GM19397 (cell line): ENCODE results near the gene COMMD3.
"Not testable (repeated sequence)": the region's sequence is repeated elsewhere in the genome, so short reads cannot be mapped to it uniquely, and the experiment has no call there.

ENCODE experiments used
- ATAC-seq: cut with Tn5 transposase; IDR thresholded peaks from one replicate; pipeline ENCODE4 v1.9.1; 2021; ENCODE audit warnings: mild to moderate bottlenecking, moderate library complexity; ENCODE audit not compliant: unreplicated experiment

The COMMD3 gene

GRCh38 chr10:22316286-22317075 is at the start of gene COMMD3:
COMMD3 (plus strand) TSS chr10:22316388; CDS start chr10:22316418, 30 bp downstream.
- ATAC-seq: peak; percentile 62

GRCh38 chr10:22268503-22268902 is 47.7 kb upstream of the COMMD3 start:
- no peak for ATAC-seq

DNA sequence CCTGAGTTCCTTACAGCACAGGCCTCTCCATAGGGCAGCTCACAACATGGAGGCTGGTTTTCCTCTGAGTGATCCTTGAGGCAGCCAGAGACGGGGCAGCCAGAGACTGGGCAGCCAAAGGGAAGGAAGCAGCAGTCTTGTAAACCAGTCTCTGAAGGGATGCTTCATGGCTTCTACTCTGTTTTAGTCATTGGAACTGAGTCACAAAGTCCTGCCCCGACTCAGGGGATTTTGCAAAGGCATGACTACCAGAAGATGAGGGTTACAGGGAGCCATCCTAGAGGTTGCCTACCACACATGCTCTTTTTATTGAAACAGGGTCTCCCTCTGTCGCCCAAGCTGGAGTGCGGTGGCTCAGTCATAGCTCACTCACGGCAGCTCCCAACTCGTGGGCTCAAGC is 44.4 kb upstream of the COMMD3 start:
- no peak for ATAC-seq

GRCh38 chr10:22278441-22278782 is 37.8 kb upstream of the COMMD3 start:
- ATAC-seq: no peak

- no peak for ATAC-seq
Measured at GRCh38 chr10:22280078-22280477, 36.1 kb upstream of the COMMD3 start.

DNA sequence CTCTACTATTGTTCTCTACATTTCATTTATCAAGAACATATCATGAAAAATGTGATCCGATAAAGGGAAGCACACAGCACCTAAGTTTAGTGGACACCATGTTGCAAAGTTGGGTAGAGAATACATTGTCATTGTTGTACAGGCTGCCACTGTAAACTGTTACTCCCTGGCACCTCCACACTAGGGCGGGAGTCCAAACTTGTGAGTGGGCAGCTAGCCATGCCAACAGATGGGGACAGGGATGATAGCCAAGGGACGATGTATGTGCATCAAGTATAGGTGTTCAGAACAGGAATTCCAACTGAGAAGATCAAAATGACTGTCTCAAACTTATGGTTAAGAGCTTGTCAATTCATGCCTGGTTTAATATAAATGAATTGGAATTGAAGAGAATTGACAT is 31.1 kb upstream of the COMMD3 start:
- no peak for ATAC-seq

DNA sequence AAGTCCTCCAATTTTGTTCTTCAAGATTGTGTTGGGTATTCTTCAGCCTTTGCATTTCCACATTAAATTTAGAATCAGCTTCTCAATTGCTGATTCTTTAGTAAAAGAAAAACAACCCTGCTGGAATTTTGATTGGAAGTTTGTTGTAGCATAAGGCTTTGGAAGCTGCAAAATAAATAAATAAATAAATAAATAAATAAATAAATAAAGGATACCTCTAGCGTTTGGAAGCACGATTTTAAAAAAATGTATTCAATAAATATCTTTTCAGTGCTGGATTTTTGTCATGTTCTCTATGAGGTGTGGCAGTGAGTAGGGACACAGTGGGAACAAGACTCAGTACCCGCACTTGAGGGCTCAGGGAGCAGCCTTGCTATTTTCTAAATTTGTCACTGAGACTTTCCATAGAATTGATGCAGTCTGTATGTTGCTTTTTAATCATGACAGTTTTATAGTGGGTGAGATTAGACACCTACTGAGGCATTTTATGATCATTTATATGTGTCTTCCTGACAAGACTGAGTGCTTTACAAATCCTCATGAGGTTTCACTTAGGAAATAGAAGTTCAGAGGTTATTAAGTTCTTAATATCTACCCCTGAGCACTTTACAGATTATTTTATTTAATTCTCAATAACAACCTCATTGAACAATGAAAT is 22.3 kb upstream of the COMMD3 start:
- ATAC-seq: no peak

- no peak for ATAC-seq
Measured at GRCh38 chr10:22294694-22295093, 21.5 kb upstream of the COMMD3 start.

DNA sequence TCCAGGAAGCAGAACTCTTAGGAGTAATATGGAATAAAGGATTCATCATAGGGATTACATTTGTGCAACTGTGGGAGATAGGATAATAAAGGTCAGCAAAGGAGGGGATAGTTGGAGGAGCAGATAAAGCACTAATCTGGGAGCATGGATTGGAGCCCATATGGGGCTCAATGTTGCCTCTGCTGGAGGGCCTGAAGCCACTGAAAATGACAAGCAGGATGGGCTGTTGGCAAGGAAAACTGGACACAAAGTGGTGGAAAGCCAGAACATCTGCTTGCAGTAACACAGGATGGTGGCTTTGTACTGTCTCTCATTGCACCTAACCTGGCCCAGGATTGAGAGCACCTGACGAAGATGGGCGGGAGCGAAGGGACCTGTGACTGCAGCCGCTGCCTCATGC is 15.0 kb upstream of the COMMD3 start:
- no peak for ATAC-seq

DNA sequence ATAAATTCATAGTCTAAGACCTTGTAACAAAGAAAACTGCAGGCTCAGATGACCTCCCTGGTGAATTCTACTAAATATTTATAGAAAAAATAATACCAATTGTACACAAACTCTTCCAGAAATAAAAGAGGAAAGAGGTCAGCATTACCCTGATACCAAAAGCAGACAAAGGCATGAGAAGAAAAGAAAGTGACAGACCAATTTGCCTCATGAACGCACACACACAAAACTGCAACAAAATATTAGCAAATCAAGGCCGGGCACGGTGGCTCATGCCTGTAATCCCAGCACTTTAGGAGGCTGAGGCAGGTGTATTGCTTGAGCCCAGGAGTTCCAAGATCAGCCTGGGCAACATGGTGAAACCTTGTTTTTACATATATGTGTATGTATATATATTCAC is 12.7 kb upstream of the COMMD3 start:
- no peak for ATAC-seq

DNA sequence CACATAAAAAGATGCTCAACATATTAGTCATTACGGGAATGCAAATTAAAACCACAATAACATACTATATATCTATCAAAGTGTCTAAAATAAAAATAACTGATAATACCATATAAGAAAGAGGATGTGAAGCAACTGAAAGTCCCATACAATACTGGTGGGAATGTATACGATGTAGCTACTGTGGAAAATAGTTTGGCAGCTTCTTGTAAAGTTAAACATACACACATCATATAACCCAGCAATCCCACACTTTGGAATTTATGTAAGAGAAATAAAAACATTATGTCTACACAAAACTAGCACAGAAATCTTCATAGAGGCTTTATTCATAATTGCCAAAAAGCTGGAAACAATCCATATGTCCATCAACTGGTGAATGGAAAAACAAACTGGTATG is 10.5 kb upstream of the COMMD3 start:
- no peak for ATAC-seq

DNA sequence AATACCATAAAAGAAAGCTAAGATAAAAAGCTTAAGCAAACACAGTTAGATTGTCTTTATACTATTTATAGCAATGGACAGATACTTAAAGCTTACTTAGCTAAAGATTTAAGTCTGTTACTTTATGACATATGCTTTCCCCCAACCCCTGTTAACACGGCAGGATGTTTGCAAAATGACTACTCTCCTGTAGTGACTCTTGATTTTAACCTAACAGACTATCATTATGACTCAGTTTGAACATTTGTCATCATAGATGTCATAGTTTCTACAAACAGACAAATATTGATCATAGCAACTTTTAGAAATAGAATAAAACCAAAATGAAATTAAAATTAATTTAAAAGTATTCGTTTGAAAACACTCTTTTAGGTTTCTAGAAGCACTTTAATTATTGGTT is 7.8 kb upstream of the COMMD3 start:
- peak; percentile 75 for ATAC-seq

DNA sequence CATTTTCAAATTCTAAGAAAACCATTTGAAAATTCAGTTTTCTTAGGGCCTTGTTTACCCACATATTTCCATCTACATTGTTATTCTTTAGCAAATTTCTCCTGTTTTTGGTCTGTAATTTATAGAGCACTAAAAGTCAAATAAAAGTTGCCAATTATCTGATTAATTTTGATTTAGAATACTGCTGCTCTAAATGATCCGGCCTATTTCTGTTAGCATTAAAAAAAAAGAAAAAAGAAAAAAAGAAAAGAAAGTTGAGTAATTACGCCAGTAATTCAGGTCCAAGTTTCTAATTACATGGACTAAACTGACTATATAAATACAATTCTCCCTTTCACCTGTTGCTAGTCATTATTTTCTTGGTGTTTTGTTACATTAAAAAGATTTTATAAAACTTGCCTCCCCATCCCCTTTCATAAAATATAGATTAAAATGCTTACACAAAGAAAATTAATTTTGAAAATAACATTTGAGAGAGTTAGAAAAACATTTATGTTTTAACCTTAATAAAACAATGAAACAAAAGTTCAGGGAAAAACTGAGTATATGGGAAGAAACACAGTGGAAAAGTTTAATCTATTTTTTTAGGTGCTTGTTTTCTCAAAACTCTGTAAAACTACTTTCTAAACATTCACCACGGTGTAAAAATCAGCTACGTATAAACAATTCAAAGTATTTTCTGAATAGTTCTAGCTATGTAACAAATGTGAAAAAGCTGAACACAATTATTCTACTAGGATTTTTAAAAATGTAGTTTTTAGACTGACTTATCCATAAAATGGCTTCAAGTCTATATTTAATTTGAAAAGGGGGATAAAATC is 6.8 kb upstream of the COMMD3 start:
- no peak for ATAC-seq

GRCh38 chr10:22310012-22310411 is 6.2 kb upstream of the COMMD3 start:
- ATAC-seq: not testable (repeated sequence)

GRCh38 chr10:22310928-22311327 is 5.3 kb upstream of the COMMD3 start:
- ATAC-seq: no peak

DNA sequence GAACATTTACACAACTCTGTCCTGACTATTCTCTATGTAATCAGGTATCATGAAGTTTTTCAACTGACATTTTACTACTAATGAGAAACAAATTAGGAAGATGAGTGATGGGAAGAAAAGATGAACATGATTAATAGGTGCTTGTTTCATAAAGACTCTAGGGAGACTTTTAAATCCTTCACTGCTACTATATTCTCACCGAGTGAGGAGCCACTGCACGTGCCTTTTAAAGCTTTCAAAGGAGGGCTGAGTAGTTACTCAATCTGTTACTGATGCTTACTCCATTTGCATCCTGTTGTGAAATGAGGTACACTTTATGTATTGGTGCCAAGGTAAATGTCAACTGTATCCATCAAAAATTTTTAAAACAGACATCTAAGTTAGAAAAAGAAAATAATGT is 1.3 kb upstream of the COMMD3 start:
- ATAC-seq: no peak

- peak; percentile 25 for ATAC-seq
Measured at GRCh38 chr10:22315455-22316285, 518 bp upstream of the COMMD3 start.

DNA sequence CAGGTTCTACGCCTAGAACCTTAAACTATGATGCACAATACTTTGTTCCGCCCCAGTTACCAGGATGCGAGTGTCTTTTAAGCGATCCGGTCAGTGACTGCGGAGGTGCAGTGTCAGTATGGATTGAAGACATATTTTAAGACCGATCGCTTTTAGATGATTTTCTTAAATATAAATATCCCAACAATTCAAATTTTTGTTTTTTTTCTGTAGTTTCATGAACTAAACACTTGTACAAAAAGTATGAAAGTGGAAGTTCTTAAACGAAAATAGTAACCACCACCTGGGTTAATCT is 835 bp downstream of the COMMD3 start:
- ATAC-seq: peak; percentile 19

GRCh38 chr10:22317771-22318565 is 1.8 kb downstream of the COMMD3 start:
- no peak for ATAC-seq

GRCh38 chr10:22318772-22319171 is 2.6 kb downstream of the COMMD3 start:
- no peak for ATAC-seq
